Measurements from ENCODE around the gene ADGRE2. TPM values are rescaled to one million over a fixed set of nuclear protein-coding genes. Genes with fewer than 3 reads are reported as not detected.

ADGRE2 gene
- total RNA-seq, 1 donor from 2014 or later, result 1.5 TPM

- no peak for ATAC-seq
Measured at GRCh38 chr19:14732510-14732909, 45.9 kb downstream of the ADGRE2 start.

GRCh38 chr19:14731200-14731599, 47.2 kb downstream of the ADGRE2 start:
- no peak for ATAC-seq

DNA sequence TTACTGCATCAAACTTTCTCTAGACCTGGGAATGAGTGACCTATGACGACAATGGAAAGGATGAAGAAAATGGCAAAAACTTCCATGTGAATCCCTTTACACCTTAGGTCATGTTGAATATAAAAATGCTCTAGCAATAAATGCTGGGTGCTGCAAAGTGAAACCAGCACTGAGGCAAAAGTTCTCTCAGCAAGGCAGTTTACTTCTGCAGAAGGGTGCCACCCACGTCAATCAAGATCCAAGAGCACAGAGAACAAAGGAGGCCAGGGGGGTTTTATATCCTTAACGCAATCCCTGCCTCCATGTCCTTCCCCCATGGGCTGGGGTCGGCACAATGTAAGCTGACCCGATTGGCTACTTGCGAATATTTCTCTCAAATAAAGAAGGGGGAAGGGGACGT, 49.8 kb downstream of the ADGRE2 start:
- no peak for ATAC-seq

DNA sequence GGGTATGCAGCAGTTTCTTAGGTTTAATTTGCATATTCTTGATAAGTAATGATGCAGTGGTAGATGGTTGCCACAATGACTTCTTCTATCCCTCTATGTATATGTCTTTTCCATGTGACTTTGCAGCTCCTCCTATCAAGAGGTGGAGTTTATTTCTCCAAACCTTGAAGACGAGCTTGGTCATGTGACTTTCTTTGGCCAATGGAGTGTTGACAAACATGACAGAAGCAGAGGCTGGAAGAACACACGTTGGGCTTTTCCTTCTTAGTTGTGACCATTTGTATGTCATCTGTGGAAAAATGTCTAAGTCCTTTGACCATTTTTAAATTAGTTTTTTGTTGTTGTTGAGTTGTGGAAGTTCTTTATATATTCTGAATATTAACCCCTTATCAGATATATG, 56.2 kb downstream of the ADGRE2 start:
- ATAC-seq, result no peak

DNA sequence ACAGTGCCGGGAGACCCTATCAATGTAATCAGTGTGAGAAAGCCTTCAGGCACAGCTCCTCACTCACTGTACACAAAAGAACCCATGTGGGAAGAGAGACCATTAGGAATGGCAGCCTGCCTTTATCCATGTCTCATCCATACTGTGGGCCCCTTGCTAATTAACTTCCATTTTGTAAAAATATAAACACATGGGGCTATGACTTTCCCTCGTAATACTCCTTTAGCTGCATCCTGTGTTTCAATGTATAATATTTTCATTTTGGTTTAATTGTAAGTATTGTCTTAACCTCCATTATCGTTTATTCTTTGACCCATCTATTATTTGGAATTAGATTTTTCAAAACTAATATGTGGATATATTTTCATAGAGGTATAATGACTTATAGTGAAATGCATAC, 59.2 kb downstream of the ADGRE2 start:
- ATAC-seq, result no peak

DNA sequence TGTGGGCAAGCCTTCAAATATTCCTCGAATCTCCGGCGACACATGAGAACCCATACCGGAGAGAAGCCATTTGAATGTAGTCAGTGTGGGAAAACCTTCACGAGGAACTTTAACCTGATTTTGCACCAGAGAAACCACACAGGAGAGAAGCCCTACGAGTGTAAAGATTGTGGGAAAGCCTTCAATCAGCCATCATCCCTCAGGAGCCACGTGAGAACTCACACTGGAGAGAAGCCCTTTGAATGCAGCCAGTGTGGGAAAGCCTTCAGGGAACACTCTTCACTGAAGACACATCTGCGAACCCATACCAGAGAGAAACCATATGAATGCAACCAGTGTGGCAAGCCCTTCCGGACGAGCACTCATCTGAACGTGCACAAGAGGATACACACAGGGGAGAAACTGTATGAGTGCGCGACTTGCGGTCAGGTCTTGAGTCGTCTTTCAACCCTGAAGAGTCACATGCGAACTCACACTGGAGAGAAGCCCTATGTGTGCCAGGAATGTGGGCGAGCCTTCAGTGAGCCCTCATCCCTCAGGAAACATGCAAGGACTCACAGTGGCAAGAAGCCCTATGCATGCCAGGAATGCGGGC, 59.7 kb downstream of the ADGRE2 start:
- no peak for ATAC-seq

DNA sequence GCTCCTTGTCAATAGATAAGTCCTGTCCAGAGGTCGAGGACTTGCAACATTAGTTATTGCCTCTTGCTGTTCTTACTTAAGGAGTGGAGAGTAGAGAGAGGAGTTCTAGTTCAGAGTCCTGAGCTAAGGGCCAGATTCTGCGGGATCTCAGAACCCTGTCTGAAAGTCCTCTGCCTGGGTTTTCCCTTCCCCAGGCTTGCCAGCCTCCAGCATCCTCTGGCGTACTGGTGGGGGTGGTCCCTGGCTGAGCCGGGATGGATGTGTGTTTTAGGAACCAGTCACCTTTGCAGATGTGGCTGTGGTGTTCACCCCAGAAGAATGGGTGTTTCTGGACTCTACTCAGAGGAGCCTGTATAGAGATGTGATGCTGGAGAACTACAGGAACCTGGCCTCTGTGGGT, 62.5 kb downstream of the ADGRE2 start:
- ATAC-seq, result no peak

GRCh38 chr19:14704450-14704849, 73.9 kb downstream of the ADGRE2 start:
- ATAC-seq, result no peak

DNA sequence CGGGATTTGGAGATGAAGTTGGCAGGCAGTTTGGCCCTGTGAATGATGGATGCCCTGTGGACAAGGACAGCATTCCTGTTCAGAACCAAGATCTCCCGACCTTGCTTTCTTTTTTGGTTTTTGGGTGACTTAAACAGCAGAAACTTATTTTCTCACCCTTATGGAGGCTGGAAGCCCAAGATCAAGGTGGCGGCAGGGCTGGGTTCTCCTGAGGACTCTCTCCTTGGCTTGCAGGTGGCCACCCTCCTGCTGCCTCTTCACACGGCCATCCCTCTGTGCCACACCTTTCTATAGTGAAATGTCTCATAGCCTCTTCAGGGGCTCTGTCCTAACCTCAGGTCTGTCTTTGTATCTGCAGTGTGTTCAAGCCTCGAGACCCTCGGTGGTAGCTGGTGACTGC, 74.5 kb downstream of the ADGRE2 start:
- no peak for ATAC-seq

- no peak for ATAC-seq
Measured at GRCh38 chr19:14700711-14701375, 77.5 kb downstream of the ADGRE2 start.

GRCh38 chr19:14699641-14700040, 78.7 kb downstream of the ADGRE2 start:
- ATAC-seq, result no peak

DNA sequence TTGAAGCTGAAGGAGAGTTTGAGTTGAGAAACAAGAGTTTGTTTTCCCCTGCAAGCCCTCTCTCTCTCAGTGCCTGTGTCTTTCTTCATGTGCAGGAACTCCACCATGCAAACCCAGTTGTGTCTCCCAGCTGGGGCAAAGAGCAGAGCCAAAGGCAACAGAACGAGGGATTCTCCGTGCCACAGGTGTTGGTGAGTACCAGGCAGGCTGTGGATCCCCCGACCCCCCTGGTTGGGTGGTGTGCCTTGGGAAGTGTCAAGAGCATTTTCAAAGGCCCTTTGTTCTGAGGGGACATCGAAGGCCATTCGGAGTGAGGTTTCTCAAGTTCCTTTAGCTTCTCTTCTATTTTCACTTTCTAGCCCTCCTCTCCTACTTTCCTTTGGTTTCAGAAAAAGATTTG, 82.9 kb downstream of the ADGRE2 start:
- no peak for ATAC-seq

- no peak for ATAC-seq
Measured at GRCh38 chr19:14694641-14695266, 83.6 kb downstream of the ADGRE2 start.

- ATAC-seq, result peak; percentile 98
Measured at GRCh38 chr19:14689598-14690503, 88.5 kb downstream of the ADGRE2 start, which contains the start of gene ZNF333. TSS of gene ZNF333 (plus strand) at chr19:14690048. CDS start at chr19:14693492, 3,444 bp downstream.

DNA sequence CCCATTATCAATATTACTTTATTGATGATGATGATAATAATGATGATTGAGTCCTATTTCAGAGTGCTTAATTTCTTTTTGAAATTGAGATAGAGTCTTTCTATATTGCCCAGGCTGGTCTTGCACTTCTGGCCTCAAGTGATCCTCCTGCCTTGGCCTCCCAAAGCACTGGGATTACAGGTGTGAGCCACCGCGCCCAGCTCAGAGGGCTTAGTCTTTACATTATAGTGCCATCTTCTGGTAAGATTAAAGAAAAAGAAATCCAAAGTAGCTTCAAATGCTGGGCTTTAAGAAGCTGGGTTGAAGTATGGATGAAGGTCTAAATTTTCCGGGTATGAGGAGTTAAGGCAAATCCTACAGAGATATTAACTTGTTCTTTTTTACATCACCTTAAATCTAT, 91.9 kb downstream of the ADGRE2 start:
- no peak for ATAC-seq

DNA sequence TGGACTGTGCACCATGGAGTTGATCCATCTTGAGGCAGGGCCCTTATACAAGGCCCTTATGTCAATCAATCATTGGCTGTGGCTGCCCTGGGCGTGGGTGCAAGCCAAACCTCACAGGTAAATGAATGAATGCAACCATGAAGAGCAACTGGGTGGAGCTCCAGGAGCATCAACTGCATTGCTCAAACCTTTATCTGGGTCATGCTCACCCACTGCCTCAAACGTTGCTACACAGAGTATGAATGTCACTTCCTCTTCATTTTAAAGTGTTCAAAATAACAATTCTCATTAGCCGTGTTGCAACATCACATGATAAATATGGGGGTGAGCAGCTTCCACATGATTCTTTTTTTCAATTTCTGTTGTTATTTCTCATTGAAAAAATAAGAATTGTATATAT, 94.9 kb downstream of the ADGRE2 start:
- peak; percentile 18 for ATAC-seq

Other genes starting within 250 kb of the ADGRE2 start
- gene TECR, start 249.0 kb downstream of the ADGRE2 start, total RNA-seq, result 341 TPM
- gene NDUFB7, start 206.5 kb downstream of the ADGRE2 start, total RNA-seq, result 186 TPM
- gene CLEC17A, start 195.5 kb downstream of the ADGRE2 start, total RNA-seq, result 0.20 TPM
- gene ADGRE3, start 103.7 kb downstream of the ADGRE2 start, total RNA-seq, result 0.12 TPM
- 3.5 TPM for gene ZNF333, start 88.5 kb downstream of the ADGRE2 start, total RNA-seq
- not detected for gene OR7A5, start 56.6 kb upstream of the ADGRE2 start, total RNA-seq
- not detected for gene OR7C1, start 56.6 kb upstream of the ADGRE2 start, total RNA-seq
- gene OR7A10, start 70.4 kb upstream of the ADGRE2 start, total RNA-seq, result not detected
- gene OR7A17, start 107.6 kb upstream of the ADGRE2 start, total RNA-seq, result not detected
- gene OR7C2, start 162.9 kb upstream of the ADGRE2 start, total RNA-seq, result not detected
- gene SLC1A6, start 201.3 kb upstream of the ADGRE2 start, total RNA-seq, result not detected

All from esophagus mucosa (tissue), 1 donor.